GM18505 (cell line): ENCODE data around the gene MFAP1.
"Not testable (repeated sequence)": the region's sequence is repeated elsewhere in the genome, so short reads cannot be mapped to it uniquely, and the experiment has no call there.

Experiments used
- ATAC-seq: cut with Tn5 transposase; IDR thresholded peaks from one replicate; pipeline ENCODE4 v1.9.1; 2021; ENCODE audit not compliant: unreplicated experiment
- POLR2A ChIP-seq: IDR thresholded peaks from 4 replicates; pipeline ENCODE4 v1.6.1; 2011; ENCODE audit warnings: borderline replicate concordance; ENCODE audit not compliant: insufficient read depth, insufficient read length; ENCODE audit errors: extremely low read depth

The MFAP1 gene

DNA sequence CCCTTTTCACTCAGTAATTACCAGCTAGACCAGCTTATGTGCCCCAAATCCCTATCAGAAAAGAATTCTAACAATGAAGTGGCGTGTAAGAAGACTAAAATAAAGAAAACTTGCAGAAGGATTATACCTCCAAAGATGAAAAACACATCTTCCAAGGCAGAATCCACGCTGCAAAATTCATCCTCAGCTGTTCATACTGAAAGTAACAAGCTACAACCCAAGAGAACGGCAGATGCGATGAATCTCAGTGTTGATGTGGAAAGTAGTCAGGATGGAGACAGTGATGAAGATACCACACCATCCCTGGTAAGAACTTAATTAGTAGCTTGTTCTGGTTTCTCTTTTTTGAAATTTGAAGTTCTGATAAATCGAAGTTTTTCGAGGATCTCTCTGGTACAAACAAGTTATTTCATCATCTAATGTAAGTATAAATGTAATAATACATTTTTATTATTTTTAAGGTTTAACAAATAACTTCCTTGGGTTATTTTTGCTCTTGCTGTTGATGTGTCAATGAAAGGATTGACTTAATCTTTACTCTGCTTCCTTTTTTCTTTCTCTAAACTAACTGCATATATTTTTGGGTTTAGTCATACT is 3.7 kb upstream of the MFAP1 start:
- TF ChIP-seq POLR2A: no peak
- ATAC-seq: no peak

DNA sequence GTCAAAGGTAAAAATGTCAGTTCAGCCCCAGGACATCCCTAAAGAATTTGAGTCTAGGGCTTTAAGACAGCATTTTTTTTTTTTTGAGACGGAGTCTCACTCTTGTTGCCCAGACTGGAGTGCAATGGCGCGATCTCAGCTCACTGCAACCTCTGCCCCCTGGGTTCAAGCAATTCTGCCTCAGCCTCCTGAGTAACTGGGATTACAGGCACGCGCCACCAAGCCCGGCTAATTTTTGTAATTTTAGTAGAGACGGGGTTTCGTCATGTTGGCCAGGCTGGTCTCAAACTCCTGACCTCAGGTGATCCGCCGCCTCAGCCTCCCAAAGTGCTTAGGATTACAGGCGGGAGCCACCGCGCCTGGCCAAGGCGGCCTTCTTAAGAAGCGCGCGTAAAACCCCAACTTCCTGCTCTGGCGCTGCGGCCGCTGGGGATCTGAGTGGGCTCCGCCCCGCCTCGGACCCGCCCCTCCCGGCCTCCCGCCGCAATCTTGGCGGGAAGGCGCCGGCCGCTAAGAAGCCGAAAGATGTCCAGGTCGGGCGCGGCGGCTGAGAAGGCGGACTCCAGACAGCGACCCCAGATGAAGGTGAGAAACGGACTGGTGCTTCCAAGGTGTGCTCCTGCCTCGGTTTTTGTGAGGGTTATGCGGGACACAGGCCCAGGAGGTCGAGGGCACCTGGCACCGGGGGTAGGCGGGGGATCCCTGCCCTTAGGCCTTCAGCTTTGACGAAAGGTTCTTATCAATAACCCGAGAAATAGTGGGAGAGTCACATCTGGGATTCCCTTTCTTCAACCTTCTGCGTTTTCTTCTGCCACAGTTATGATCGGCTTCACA is 2.2 kb upstream of the MFAP1 start, which contains the start of gene WDR76:
Gene WDR76, plus strand, starts transcription at position 495 of the 834 bp plus-strand sequence. Its CDS starts 31 bp downstream, at position 526.
- TF ChIP-seq POLR2A: peak; percentile 44
- ATAC-seq: peak; percentile 62

DNA sequence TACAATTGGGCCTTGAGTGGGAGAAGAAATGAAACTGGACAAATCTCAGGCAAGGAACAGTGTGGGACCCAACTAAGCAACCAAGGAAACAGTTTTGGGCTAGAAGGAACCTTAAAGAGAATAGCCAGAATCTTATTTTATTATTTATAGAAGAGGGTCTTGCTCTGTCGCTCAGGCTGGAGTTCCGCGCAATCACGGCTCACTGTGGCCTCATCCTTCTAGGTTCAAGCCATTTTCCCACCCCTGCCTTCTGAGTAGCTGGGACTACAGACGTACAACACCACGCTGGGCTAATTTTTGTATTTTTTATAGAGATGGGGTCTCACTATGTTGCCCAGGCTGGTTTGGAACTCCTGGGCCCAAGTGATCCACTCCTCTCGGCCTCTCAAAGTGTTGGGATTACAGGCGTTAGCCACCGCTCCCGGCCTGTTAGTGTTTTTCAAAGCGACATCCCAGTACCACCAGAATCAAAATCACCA is 1.6 kb upstream of the MFAP1 start:
- no peak for TF ChIP-seq POLR2A

DNA sequence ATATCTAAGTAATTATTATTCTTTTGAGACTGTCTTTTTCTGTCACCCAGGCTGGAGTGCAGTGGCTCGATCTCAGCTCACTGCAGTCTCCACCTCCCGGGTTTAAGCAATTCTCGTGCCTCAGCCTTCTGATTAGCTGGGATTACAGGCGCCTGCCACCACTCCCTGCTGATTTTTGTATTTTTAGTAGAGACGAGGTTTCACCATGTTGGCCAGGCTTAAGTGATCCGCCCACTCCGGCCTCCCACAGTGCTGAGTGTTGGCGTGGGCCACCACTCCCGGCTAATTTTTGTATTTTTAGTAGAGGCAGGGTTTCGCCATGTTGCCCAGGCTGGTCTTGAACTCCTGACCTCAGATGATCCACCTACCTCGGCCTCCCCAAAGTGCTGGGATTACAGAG is 815 bp upstream of the MFAP1 start:
- not testable (repeated sequence) for ATAC-seq

More for the DNA sequence above, 1.6 kb upstream of the MFAP1 start:
- no peak for ATAC-seq

DNA sequence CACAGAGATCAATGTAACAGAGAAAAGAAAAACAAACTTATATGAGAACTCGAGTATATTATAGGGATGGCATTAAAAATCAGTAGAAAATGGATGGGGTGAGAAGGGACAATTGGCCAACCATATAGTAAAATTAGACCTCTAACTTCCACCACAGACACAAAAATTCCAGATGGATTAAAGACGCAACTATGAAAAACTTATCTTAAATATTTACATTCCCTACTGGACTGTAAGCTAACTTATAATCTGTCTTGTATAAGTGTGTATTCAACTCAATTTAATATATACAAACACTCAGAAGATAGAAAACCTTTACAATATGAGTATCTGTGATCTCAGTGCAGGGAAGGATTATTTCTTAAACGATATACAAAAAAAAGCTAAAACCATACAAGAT is 3.0 kb downstream of the MFAP1 start:
- no peak for ATAC-seq
- TF ChIP-seq POLR2A: no peak

DNA sequence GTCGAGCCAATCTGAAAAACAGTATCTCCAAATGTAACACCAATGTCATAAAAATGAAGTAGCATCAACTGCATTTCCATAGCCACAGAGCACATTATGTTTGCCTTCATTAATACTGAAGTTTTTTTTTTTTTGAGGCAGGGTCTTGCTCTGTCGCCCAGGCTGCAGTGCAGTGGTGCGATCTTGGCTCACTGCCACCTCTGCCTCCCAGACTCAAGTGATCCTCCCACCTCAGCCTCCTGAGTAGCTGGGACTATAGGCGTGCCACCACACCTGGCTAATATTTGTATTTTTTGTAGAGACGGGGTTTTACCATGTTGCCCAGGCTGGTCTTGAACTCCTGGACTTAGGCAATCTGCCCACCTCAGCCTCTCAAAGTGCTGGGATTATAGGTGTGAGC is 9.4 kb downstream of the MFAP1 start:
- not testable (repeated sequence) for ATAC-seq

DNA sequence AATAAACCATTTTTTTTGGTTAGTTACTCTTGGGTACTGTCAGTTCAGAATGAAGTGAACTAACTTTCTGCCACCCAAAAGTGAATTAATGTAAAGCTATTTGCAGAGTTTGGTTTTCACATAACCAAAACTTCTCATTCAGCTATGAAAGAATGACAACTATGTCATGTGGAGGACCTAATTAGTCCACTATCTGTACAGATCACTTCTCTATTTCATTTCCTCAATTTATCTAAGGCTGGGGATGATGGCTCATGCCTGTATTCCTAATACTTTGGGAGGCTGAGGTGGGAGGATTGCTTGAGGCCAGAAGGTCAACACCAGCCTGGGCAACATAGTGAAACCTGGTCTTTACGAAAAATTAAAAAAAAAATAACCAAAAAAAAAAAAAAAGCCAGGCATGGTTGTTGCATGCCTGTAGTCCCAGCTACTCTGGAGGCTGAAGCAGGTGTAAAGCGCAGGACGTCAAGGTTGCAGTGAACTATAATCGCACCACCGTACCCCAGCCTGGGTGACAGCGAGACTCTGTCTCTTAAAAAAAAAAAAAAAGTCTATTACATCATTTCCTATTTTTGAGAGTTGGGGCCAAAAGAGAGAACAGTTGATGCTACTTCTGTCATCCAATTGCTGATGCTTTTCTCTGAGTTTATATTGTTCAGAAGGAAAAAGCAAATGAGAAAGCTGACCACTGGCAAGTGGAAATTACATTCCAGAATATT is 15.4 kb downstream of the MFAP1 start:
- peak; percentile 72 for ATAC-seq
- TF ChIP-seq POLR2A: no peak

DNA sequence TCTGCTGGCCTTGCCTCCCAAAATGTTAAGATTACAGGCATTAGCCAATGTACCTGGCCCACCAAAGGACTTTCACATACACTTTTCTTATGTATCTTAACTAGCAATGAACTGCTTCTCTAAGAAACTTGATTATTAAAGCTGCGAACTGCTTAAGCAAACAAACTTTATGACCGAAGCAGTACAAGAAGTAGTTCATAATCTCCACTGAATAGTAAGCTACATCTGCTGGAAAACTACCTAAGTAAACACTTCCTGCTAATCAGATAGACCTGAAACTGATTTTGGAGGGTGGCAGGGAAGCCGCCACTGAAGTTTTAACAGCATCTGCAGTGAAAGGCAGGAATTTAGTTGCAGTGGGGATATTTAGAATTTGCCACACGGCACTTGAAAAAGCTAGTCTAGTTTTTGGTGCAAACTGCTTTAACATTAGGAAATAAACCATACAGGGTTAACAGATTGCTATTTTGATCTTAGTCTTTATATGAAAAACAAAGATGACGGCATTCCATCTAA is 16.0 kb downstream of the MFAP1 start:
- no peak for TF ChIP-seq POLR2A

DNA sequence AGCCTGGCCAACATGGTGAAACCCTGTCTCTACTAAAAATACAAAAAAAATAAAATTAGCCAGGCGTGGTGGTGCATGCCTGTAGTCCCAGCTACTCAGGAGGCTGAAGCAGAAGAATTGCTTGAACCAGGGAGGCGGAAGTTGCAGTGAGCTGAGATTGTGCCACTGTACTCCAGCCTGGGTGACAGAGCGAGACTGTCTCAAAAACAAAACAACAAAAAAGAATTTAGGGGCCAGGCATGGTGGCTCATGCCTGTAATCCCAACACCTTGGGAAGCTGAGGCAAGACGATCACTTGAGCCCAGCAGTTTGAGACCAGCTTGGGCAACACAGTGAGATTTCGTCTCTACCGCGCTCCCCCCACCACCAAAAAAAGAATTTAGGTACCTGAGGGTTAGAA is 21.8 kb downstream of the MFAP1 start:
- ATAC-seq: not testable (repeated sequence)

More for the DNA sequence above, 16.0 kb downstream of the MFAP1 start:
- ATAC-seq: no peak

DNA sequence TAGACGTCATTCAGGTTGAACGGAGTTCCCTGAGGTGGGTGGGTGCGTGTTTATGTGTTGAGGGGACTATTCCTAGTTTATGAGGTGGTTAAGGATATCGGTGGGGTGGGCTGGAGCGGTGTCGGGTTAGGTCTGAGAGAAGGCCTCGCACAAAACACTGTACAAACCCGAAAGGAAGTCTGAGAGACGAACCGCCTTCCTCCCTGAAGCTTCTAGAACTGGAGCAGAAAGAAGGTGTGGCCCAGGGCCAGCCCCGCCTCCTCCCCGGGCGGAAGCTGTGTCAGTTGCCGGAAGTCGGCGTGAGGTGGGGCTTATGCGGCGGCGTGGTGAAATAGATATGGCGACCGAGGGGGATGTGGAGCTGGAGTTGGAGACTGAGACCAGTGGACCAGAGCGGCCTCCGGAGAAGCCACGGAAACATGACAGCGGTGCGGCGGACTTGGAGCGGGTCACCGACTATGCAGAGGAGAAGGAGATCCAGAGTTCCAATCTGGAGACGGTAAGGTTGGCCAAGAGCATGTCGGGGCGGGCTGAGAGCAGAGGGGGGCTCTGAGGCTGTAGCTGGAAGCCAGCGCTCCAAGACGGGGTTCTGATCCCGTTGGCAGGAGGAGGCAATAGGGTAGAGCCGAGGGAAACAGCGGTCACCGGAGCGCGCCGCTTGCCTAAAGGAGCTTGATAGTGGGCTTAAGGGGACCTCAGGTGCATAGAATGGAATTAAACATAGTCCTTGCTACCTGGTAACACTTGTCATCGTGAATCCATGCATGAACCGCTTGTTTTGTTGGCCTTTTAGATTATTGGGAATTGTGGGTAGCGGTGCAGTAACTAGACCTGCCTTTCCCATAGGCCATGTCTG is 24.0 kb downstream of the MFAP1 start, which contains the start of gene HYPK:
Gene HYPK, plus strand, starts transcription at position 314 of the 856 bp plus-strand sequence. Its CDS starts 24 bp downstream, at position 338.
- peak; percentile 79 for ATAC-seq
- peak; percentile 89 for TF ChIP-seq POLR2A

DNA sequence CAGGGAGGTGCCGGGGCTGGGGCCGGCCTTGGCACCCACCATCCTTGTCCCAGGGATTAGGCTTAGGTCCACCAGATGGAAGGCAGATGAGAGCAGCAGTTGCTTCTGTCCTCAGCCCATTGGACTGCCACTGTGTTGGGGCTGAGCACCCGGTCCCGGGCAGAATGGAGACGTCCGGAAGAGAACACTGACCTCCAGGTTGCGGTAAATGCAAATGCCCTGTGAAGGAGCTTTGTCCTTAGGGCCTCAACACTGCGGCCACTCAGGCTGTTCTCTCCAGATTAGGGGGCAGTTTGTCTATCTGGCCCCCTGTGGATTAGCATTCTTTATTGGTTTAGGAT is 24.6 kb downstream of the MFAP1 start, which contains the start of gene SERINC4:
Gene SERINC4, minus strand, starts transcription at position 276 of the 341 bp plus-strand sequence. Its CDS starts 234 bp downstream, at position 42.
- ATAC-seq: no peak
- TF ChIP-seq POLR2A: no peak

DNA sequence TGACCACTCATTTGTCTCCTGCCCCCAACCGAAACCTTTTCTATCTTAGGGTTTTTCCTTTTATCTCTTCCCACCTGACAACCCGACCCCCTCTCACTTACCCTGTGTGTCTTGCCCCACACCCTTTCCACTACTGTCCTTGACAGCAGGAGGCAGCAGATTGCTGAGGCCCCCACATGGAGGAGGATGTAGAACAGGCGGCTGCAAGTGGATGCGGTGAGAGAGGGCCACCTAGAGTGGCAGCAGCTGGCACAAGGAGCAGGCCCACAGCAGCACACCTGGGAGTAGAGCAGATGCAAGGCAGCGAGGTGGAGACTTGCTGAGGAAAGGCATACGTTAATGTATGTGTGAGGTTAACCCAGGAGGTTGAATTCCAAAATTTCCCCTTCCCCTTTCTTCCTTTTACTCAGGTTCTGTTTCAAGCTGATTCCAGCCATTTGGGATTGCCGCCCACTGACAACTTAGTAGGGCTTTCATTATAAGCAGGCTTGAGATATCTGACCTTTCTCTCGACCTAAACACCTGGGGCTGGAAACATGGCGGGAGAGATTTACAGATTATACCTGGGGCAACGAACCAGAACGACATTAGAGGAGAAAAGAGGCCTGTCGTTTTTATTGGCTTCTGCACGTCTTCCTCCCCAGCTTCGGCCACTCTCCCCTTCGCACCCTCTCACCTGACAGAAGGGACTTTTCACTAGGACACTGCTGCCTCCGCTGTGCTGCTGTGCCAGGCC is 25.1 kb downstream of the MFAP1 start:
- no peak for ATAC-seq
- TF ChIP-seq POLR2A: no peak

DNA sequence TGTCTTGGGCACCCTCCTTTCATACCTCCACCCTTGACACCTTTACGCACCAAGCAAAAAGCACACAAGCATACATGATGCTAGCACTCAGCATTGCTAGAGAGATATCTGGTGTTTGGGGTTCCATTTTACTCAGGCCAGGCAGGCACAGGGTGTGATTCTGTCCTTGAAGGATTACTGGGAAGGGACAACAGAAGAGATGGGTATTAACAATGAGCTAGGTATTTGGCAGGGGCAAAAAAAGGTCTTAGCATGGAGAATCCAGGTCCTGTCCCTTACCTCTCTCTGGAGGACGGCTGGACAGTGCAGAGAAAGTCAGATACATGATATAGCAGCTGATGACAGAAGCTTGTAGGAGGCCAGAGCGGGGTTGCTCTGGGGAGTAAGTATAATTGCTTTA is 27.9 kb downstream of the MFAP1 start:
- ATAC-seq: no peak
- TF ChIP-seq POLR2A: no peak
